Stimulated activated CD8-positive, alpha-beta memory T cell treated with anti-CD3 and anti-CD28 coated beads, Interleukin-4, amount 100 ng/mL, for 4 hours (primary cell): Measurements from ENCODE around the gene LCLAT1.
"Not testable (repeated sequence)": the region's sequence is repeated elsewhere in the genome, so short reads cannot be mapped to it uniquely, and the experiment has no call there.

Source experiments
- DNase-seq, 2 donors: peaks; one replicate each; pipeline ENCODE4 v3.0.0-alpha.2; 2020; ENCODE audit warnings: low read depth in 2 of 2, low spot score in 1 of 2

LCLAT1 gene

DNA sequence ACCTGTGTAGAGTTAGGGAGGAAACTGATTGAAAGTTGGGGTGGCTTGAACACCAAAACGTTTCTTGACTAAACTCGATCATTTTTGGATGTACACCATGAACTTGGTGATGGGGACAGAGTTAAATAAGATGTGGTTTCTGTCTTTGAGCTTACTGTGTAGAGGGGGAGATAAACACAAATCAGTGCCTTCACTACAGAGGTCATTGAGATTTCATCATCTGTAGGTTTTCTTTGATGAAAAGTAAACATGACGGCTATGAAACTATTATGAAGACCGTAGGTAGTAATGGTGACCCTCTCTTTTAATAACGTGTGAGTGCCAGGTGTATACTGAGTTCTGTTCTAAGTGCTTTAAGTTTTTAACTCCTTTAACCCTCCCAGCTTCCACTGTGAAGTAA, 6.5 kb downstream of the LCLAT1 start:
- DNase-seq, result no peak

DNA sequence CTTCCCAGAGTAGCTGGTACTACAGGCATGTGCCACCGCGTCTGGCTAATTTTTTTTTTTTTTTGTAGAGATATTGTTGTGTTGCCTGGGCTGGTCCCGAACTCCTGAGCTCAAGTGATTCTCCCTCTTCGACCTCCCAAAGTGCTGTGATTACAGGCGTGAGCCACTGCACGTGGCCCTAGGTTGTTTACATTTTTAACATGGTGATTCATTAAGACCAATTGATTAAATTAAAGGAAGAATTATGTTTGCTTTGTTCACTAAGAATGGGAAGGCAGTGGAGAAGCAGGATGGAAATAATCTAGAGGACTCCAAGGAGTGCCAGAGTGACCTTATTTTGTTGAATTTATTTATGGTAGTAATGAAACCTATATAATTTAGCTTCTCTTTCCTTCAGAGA, 7.5 kb downstream of the LCLAT1 start:
- no peak for DNase-seq

DNA sequence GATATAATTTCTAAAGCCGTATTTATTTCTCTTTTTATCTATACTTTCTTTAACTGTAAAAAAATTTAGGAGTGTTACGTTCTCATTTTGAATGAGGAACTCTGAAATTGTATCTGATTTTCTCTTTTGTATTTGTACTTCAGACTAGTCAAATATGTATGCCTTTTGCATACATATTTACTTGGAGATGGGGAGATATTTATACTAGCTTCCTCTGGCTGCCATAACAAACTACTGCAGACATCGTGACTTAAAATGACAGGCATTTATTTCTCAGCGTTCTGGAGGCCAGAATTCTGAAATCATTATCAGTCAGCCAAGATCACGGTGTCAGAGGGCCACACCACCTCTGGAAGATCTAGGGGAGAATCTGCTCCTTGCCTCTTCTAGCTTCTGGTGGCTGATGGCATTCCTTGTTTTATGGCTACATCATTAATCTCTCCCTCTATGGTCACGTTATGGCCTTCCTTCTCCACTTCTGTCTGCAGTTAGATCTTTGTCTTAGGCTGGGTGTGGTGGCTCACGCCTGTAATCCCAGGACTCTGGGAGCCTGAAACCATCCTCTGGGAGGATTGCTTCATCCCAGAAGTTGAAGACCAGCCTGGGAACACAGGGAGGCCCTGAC, 8.2 kb downstream of the LCLAT1 start:
- DNase-seq, result no peak

DNA sequence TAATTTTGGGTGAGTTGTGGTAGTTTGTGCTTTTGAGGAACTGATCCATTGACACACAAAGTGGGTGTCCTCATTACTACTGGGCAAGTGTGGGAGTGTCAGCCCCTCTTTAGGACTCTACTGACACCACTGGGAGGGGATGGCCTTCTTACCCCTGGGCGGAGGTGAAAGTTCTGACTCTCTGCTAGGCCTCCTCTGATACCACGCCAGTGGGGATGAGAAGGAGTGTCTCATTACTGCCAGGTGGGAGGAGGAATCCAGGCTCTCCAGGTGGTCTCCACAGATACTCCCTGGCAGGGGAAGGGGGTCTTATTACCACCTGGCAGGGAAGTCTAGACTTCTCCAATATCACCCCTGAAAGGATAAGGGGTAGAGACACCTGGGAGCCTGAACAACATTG, 9.1 kb downstream of the LCLAT1 start:
- no peak for DNase-seq

DNA sequence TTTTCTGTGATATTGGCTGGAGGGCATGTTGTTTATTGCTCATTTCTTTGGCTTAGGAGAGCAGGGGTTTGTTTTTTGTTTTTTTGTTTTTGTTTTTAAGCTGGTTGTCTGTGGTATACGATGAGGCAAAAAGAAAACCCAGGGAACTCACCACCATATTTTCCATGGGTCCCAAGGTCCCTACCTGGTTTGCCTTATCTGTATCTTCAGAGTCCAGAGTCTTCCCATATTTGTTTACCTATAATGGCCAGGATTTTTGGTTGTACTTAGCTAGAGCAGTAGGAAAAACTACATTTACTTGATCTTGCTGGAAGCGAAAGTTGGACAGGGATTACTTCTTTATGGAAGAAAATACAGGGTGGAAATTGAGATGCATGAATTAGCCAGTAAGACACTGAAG, 9.5 kb downstream of the LCLAT1 start:
- DNase-seq, result no peak

DNA sequence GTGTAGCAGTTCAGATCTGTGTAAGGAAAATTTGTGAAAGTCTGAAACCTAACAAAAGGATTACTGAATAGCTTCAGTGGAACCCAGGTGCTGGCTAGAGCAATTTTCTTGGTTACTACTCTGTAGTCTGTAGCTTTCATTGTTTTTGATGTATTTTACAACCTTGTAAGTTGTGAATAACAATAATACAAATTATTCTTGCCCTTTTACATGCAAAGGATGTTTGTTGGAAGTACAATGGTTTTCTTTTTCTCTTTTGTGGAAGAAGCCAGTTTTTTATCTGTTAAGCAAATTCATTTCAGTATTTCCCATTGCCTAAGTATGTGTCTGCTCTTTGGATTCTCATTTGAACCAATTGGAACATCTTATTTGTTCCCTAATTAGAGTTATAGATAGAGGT, 10.2 kb downstream of the LCLAT1 start:
- DNase-seq, result no peak

DNA sequence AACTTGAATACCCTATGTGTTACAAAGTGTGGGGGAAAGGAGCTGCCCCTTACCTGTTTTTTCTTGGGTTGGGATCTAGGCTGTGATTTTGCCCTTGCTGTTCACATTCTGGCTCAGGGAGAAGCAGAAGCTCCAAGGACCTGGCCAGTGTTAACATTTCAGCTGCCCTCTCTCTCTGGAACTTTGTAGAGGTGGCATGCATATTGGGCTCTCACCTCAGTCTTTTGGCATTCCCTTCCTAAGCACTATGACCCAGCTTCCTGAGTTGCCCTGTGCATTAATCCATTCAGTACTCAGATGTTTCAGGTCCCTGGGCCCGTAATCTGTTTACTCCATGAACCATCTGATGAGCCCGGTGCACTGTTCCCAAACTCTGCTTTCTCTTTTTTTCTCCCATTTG, 12.1 kb downstream of the LCLAT1 start:
- DNase-seq, result no peak

DNA sequence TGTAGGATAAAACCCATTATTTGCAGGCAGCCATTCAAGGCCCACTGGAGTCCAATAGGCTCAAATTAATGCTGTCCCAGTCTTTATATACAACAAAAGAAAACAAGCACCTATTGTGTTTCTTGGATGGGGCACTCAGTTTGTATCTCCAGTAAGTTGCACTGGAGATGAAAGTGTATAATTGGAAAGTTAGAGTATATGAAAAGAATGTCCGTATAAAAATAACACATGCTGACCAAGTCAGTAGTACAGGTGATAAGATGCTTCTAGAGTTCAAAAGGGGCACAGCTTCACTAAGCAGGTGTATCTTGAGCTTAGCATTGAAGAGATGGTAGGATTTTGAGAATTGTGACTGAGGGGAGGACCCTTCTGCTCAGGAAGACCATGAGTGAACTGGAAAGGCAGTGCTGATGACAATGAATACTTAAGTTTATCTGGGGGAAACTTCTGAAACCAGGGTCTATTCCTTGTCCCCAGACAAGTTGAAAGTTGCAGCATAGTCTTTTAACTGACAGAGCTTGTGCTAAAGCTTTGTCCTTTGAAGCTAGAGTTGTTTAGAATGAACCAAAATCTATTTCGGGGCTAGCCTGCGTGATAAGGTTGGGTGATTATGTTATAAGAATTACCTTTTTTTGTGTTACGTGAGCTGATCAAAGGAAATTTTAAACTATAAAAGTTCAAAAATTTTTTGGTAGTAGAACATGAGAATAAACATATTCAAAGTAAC, 15.2 kb downstream of the LCLAT1 start:
- DNase-seq, result no peak

DNA sequence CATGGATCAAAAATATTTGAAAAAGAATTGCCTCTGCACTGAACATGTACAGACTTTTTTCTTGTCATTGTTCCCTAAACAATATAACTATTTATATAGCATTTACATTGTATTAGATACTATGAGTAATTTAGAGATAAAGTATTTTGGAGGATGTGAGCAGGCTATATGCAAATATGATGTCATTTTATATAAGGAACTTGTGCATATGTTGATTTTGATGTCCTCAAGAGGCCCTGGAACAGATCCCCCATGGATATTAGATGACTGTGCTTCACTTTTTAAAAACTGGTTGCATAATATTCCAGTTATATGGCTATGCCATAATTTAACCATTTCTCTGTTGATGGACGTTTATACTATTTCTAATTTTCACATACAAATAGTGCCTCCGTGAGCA, 16.5 kb downstream of the LCLAT1 start:
- no peak for DNase-seq

DNA sequence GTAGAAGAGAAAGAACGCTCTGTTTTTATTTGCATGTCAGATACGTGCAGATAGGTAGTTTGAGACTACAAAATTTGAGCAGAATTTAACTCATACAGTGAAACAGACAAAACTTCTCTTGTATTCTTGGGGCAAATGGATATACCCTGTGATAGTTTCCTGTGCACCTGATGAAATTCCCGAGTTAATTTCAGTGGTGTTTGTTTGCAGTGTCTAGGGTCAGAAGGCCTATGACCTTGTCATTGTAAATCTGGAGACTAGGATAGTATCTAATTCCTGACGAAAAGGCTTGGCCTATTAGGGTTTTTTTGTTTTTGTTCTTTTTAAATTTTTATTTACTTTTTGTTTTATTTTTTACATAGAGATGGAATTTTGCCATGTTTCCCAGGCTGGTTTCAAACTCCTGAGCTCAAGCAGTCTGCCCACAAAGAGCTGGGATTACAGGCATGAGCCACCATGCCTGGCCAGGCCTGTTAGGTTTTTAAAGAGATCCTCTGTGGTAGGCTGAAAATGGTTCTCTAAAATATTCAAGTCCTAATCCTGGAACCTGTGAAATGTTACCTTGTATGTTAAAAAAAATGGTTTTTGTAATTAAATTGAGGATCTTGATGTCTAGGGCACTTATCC, 17.6 kb downstream of the LCLAT1 start:
- DNase-seq, result no peak

DNA sequence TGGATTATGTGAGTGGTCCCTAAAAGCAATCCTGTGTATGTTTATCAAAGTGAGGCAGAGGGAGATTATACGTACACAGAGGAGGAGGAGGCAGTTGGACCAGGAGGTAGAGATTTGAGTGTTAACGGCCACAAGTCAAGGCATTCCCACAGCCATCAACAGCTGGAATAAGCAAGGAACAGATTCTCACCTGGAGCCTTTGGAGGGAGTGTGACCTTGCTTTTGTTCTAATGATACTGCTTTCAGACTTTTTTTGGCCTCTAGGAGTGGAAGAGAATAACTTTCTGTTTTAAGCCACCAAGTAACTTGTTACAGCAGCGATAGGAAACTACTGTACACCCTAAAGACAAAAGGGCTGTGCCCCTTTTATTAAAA, 18.1 kb downstream of the LCLAT1 start:
- DNase-seq, result no peak

DNA sequence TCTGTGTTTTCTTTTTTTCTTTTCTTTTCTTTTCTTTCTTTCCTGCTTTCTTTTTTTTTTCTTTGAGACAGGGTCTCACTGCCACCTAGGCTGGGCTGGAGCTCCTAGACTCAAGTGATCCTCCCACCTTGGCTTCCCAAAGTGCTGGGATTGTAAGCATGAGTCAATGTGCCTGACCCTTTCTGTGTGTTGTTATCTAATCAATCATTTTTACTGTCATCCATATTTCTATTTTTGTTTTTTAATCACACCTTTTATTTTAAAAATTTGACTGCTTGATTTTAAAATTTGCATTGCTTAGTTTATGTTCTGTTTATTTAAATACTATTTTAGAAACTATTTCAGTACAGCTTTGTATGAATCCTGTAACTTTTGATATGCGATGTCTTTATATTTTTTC, 19.2 kb downstream of the LCLAT1 start:
- DNase-seq, result no peak

DNA sequence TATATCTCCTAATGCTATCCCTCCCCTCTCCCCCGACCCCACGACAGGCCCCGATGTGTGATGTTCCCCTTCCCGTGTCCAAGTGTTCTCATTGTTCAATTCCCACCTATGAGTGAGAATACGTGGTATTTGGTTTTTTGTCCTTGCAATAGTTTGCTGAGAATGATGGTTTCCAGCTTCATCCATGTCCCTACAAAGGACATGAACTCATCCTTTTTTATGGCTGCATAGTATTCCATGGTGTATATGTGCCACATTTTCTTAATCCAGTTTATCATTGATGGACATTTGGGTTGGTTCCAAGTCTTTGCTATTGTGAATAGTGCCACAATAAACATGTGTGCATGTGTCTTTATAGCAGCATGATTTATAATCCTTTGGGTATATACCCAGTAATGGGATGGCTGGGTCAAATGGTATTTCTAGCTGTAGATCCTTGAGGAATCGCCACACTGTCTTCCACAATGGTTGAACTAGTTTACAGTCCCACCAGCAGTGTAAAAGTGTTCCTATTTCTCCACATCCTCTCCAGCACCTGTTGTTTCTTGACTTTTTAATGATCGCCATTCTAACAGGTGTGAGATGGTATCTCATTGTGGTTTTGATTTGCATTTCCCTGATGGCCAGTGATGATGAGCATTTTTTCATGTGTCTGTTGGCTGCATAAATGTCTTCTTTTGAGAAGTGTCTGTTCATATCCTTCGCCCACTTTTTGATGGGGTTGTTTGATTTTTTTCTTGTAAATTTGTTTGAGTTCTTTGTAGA, 20.2 kb downstream of the LCLAT1 start:
- not testable (repeated sequence) for DNase-seq

DNA sequence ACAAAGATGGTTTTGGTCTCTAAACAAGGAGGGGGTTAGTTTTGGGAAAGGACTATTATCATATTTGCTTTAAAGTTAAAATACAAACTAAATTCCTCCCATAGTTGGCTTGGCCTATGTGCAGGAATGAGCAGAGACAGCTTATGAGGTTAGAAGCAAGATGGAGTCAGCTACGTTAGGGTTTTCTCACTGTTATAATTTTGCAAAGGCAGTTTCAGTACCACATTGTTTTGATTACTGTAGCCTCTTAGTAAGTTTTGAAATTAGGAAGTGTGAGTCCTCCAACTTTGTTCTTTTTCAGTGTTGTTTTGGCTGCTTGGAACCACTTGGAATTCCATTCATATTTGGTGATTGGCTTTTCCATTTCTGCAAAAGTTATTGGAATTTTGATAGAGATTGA, 23.4 kb downstream of the LCLAT1 start:
- DNase-seq, result no peak

DNA sequence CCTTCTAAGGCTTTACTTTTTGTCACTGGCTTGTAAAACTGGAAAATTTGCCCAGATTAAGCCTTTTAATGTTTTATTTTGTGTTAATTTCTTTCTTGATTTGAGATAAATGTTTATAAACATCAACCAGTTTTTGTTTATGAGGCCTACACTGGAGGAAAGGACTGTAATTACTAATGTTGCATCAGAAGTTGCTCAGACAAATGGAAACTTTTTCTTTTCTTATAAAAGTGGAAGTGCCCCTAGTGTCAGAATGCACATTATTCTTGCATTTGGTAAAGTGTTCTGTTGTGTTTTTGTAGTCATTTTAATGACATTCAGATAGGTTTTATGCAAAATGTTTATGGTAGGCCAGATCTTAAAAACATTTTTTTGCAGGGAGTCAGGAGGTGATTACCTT, 25.3 kb downstream of the LCLAT1 start:
- DNase-seq, result no peak

DNA sequence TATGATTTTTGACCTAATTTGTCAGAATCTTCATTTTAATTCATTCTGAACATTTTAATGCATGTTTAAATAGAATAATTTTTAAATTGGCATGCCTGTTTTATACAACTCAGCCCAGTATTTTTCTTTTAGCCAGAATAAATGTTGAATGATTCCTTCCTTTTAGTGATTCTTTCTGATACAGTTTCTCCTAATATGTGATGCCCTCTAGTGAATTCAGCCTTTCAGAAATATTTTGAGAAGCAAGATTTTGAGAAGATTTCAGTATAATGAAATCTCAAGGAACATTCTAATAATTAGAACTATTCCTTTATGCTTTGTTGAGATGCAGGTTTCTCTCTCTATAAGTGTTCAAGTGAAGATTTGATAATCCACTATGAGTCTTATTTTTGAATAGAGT, 28.5 kb downstream of the LCLAT1 start:
- DNase-seq, result no peak

DNA sequence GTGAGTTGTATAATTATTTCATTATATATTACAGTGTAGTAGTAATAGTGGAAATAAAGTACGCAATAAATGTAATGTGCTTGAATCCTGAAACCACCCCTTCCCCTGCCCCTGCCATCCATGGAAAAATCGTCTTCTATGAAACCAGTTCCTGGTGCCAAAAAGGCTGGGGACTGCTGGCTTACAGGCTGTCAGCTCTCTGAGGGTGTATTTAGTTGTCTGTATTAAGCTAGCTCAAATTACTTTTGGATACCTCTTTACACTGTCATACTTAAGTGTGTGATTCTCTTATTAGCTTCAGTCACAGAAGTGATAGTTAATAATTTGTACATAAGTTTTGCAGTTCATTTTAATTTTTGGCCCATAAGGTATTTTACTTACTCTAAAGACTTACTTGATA, 29.6 kb downstream of the LCLAT1 start:
- no peak for DNase-seq

DNA sequence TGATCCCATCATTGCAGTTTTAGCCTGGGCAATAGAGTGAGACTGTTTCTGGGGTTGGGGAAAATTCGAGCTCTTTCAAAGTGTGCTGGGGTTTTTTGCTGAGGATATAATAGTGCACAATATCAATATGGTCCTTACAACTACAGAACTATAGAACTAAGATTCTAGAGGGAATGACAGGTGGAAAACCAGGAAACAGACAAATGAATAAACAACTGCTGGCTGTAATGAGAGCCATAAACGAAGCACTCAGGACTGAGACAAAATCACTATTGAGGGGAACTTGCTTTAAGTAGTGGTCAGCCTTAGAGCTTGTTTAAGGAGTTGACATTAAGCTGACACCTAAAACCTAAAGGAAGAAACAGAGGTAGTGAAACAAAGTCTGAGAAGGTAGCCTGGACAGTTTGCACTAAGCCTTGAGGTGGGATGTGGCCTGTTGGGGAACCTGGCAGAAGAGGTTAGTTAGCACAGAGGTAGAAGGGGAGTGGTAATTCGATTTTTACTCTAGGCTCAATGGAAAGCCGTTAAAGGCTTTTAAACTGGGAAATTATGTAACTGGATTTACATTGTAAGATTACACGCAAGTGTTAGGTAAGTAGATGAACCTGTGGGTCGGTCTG, 33.8 kb downstream of the LCLAT1 start:
- DNase-seq, result no peak

DNA sequence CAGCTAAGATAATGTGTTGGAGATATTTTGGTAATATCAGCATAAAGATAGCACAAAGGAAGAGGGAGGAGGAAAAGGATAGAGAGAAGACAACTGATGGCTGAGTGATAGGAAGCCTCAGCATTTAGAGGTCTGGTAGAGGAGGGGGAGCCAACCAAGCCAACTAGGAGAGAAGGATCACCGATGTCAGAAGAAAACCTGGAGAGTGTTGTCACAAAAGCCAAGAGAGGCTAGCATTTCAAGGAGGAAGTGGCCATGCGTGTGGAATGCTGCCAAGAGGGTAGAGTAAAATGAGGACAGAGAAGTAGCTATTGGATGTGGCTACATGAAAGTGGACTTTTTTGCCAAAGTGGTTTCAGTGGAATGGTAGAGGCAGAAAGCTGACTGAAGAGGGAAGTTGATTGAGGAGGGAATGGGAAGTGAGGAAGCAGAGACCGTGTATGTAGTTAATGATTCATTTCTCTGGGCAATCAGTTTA, 34.3 kb downstream of the LCLAT1 start:
- DNase-seq, result no peak

DNA sequence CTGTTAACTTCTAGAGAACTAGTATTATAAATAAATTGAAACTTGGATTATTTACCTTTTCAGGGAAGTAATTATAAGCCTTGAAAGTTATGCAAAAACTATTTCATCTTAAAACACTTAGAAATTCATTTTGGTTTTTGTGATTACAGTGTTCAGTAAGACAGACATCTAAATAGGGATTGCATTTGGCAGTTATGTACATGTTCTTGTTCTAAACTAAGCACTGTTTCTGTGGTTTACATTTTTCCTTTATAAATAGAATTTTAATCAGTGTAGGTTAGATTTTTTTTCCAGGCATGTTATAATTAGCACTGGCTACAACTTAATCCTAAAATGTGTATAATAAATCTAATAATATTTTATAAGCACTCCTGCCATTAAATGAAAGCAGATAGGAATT, 35.0 kb downstream of the LCLAT1 start:
- no peak for DNase-seq

DNA sequence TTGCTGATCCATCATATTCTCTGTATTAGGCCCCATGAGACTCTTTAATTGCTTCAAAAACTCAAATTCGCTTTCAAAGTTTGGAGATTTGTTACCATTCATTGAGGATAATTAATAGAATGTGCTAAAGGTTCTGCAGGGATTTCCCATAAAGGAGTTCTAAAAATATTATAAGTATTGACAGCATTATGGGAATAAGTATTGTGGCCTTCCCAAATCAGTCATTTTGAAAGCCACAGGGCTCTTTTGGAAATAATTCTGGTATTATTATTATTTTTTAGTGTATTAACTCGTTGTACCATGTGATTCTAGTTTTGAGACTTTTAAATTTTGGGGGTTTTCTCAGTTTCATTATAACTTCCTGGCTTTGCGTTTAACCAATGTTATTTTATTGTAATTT, 37.1 kb downstream of the LCLAT1 start:
- no peak for DNase-seq
